ENCODE data around the gene RAP1GAP. TPM values are rescaled to one million over a fixed set of nuclear protein-coding genes. Genes with fewer than 3 reads are reported as not detected.

RAP1GAP gene
- total RNA-seq, 1 donor from 2014 or later = 14.7 TPM

DNA sequence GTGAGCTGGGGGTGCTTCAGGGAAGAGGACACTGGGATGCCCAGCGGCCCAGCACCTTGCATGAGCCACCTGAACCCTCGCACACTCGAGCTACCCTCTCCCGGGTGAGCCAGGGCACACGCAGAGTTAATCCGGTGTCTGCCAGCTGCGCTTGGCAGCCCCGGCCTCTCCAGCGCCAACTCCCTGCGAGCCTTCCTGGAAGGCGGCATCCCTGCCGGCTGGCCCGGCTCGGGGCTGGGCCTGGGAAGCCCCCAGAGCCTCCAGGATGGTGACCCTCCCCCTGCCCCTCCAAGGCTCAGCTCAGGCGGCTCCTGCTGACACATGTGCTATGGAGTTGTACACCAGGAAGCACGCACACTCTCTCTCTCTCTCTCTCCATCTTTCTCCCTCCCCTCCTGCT is 48.7 kb downstream of the RAP1GAP start:
- ATAC-seq (no peak), DNase-seq (ENCODE audit: low spot score) (no peak)
- intact Hi-C loops (cut with DNase I) = no loop called here

DNA sequence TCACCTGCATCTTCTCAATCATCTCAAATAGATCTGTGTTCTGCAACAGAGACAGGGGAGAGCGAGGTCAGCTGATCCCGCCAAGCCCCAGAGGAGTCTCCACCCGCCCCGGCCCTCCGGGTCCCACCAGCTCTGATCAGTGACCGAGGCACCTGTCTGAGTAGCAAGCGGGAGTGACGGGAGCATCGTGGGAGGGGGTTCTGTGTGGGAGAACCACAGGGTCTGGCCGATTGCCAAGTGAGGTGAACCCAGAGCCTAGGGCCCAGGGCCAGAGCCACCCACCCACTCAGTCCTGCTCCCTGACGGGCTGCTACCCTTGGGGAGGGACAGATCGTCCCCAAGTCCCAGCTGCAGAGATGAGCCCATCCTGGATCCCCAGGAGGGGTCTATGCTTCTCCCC is 49.1 kb downstream of the RAP1GAP start:
- ATAC-seq (no peak), DNase-seq (ENCODE audit: low spot score) (no peak)
- intact Hi-C loops (cut with DNase I) = no loop called here

DNA sequence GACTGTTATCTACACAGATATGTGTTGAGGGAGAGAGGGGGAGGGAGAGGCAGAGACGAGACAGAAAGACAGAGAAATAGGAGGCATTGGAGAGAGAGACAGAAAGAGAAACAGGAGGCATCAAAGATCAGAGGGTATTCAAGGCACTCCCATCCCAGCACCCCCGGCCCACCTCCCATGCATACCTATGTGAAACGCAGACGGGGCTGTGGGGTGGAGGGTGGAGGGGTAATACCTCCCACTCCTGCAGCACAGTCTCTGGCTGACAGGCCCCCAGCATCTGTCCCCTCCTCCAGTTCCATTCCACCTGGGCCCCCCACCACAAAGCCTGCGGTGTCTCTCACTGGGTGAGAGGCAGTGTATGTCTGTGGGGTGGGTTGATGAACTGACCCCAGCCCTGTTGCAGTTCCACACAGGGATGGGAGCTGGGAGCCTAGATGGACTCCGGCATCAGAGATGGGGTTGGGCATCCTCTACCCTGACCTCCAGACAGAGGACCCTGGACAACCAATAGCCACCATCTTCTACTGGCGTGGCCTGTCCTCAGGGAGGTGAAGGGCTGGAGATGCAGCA is 49.7 kb downstream of the RAP1GAP start:
- intact Hi-C loops (cut with DNase I) = no loop called here
- DNase-seq (ENCODE audit: low spot score) (no peak), ATAC-seq (no peak)

- intact Hi-C loops (cut with DNase I) = no loop called here
- ATAC-seq (no peak), DNase-seq (ENCODE audit: low spot score) (no peak)
Measured at GRCh38 chr1:21618561-21619374, 50.4 kb downstream of the RAP1GAP start.

- DNase-seq (ENCODE audit: low spot score) (no peak), ATAC-seq (no peak)
- intact Hi-C loops (cut with DNase I) = no loop called here
Measured at GRCh38 chr1:21618059-21618458, 51.1 kb downstream of the RAP1GAP start.

GRCh38 chr1:21617126-21617738 is 51.9 kb downstream of the RAP1GAP start:
- no peak for ATAC-seq
- intact Hi-C loops (cut with DNase I) = no loop called here
- DNase-seq (ENCODE audit: low spot score) = no peak

DNA sequence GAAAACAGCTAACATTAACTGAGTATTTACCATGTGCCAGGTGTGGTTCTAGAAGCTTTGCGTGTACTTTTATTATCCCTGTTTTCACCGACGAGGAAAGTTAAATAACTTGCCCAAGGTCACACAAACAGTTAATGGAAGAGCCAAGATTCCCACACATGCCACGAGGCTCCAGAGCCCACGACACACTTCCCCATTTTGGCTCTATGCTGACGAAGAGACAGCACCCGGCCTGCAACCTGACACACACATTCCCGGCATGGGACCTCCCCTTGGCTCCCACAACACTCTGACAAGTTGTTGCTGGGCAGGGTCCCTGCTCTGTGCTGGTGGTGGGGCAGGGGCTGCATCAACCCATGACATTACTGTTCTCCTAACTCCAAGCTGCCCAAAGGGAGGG is 52.8 kb downstream of the RAP1GAP start:
- ATAC-seq (no peak), DNase-seq (ENCODE audit: low spot score) (no peak)
- intact Hi-C loops (cut with DNase I) = no loop called here

DNA sequence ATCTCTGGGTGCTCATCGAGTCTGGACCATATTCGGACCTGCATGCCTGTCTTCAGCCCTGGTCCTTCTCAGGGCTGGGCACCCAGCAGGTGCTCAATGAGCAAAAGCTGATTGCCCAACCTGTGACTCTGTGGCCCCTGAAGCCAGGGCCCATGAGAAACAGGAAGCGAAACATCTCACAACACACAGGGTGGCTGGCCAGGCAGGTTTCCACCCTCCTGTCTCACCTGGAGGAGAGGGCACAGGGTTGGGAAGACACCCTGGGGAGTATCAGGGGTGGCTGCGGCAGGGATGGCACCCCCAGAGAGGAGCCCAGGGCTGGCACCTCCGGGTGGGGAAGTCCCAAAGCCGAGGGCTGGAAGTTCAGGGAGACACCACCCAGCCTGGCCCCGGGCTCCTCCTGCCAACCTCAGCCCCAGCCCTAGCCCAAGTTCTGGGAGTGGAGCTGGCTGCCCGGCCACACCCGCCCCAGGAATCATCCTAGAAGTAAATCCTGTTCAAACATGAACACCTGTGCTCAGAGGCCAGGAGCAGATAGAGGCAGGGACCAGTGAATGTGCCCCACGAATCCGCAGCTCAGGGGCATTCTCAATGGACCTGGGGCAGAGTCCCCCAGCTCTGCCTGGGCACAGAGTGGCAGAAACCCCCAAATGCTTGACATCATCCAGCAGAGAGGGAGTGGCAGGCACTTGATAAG is 54.6 kb downstream of the RAP1GAP start:
- intact Hi-C loops (cut with DNase I) = no loop called here
- DNase-seq (ENCODE audit: low spot score) (no peak), ATAC-seq (no peak)

DNA sequence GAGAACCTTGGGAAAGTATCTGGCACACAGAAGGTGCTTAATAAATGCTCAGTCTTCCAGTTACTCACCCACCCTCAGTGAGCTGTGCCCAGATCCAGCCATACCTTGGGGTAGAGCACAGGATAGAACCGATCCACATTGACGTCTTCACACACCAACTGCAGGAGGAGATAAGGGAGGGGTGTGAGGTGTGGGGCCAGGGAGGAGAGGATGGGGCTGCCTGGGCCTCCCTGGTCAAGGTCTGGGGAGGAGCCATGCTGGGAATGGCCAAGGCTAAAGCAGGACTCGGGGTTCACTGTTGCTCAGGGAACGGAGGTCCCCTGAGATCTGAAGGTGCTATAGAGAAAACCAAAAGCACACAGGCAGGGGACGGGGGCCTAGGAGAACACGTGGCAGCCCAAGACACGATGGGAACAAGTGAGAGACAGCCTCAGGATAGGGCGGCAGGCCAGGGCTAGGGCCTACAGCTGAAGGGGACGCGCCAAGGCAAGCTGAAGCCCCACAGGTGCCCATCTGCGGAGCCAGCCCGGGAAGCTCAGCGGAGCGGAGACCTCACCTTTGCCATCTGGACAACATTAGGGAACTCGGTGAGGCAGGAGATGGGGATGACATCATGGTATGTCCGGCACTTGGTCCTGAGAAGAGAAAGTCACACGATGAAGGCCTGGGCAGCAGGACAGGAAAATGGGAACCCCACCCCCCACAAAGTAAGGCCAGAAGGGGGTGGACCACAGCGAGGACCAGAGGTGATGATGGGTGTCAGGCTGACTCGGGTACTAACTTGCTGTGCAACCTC is 55.9 kb downstream of the RAP1GAP start:
- ATAC-seq (no peak), DNase-seq (ENCODE audit: low spot score) (no peak)
- intact Hi-C loops (cut with DNase I) = no loop called here

DNA sequence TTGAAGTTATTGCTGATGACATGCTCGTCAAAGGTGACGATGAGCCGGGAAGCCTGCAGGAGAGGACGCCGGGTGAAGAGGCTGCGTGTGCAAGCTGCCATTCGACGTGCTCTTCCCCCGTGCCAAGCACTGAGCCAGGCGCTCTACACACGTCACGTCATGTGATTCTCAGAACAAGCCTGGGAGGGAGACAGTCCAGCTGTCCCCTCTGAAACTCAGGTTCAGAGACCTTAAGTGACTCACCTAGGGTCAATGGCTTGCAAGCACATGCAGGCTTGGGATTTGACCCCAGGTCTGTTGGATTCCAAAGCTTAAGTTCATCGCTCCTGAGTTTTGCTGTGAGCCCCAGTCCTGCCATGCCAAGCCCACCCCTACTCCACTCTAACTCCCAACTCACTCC is 57.1 kb downstream of the RAP1GAP start:
- no peak for DNase-seq (ENCODE audit: low spot score)
- intact Hi-C loops (cut with DNase I) = no loop called here
- no peak for ATAC-seq

GRCh38 chr1:21610989-21611785 is 58.0 kb downstream of the RAP1GAP start:
- ATAC-seq (no peak), DNase-seq (ENCODE audit: low spot score) (no peak)
- intact Hi-C loops (cut with DNase I) = no loop called here

DNA sequence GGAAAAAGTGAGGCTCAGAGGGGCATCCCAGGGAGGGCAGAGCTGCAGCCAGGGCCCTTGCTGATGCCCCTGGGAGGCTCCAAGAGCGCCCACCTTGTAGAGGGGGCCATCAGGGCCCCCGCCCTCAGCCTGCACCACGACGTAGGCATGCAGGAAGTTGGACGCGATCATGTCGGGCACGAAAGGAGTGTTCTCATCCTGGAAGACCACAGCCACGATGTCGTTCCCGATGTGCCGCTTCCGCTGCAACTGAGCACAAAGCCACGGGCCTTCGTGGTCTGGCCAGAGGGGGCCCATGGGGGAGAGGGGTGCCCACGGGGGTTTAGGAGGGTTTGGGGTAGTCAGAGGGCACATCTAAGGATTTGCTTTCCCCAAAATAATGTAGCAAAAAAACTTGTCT is 59.1 kb downstream of the RAP1GAP start:
- intact Hi-C loops (cut with DNase I) = no loop called here
- DNase-seq (ENCODE audit: low spot score) (no peak), ATAC-seq (no peak)

- no peak for ATAC-seq
- intact Hi-C loops (cut with DNase I) = no loop called here
Measured at GRCh38 chr1:21608798-21609197, 60.4 kb downstream of the RAP1GAP start.

DNA sequence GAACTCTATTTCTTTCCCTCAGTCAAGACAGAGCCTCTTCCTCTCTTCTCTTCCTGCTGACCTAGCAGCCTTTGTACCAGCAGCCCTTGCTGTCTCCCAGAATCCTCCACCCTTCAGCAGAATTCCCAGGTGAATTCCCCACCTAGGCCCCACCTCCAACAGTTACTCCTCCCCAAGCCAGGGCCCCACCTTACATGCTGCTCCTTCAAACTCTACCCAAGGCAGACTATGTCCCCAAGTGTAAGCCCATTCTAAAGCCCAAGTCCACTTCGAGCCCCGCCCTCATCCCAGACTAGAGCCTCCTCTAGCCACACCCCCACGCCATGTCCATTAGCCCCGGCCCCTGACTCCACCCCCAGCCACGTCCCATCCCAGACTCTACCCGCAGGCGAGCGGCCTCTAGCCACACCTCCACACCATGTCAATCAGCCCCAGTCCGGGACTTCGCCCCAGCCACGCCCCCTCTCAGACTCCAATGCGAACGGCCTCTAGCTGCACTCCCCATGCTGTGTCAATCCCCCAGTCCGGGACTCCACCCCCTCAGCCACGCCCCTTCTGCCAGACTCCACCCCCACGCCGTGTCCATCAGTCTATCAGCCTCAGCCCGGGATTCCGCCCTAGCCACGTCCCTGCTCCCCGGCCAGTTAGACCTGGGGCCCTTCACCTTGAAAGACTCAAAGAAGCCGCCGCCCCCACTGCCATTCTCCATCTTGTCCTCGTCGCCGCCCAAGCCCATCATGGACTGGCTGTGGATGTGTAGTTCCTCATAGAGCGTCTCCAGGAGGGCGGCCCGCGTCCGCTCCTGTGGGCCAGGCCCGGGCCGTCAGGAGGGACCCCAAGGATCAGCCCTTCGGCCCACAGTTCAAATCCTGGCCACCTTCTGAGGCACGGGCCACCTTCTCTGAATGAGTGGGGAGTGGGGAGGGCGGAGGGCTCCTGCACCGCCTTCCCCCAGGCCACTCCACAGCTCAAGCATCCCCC is 61.3 kb downstream of the RAP1GAP start:
- intact Hi-C loops (cut with DNase I) = no loop called here
- ATAC-seq = peak; percentile 93
- DNase-seq (ENCODE audit: low spot score) = peak; percentile 90

More at GRCh38 chr1:21608798-21609197, 60.4 kb downstream of the RAP1GAP start:
- DNase-seq (ENCODE audit: low spot score) = no peak

- no peak for DNase-seq (ENCODE audit: low spot score)
- intact Hi-C loops (cut with DNase I) = no loop called here
- ATAC-seq = no peak
Measured at GRCh38 chr1:21605964-21606705, 63.0 kb downstream of the RAP1GAP start.

DNA sequence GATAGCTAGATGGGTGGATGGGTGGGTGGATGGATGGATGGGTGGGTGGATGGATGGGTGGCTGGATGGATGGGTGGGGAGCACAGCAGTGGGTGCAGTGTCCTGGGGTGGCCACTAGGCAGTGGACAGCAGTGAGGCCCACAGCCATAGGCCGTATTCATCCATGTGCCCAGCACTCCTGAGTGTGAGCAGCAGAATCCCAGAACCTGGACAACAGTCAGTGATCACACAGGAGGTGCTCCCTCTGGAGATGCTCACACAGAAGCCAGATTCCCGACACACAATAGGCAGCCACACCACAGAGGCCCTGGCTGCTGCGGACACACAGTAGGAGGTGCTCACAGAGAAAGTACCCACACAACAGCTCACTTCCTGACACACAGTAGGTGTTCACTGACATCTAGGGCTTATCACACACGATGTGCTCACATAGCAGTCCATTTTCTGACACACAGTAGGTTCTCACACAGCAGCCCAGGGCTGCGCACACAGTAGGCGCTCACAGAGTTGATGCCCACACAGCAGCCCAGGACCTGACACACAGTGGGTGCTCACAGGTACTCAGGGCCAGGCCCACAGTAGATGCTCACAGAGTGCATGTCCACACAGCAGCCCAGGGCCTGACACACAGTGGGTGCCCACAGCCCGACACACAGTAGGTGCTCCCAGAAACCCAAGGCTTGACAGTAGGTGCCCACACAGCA is 64.0 kb downstream of the RAP1GAP start:
- no peak for ATAC-seq
- intact Hi-C loops (cut with DNase I) = no loop called here
- no peak for DNase-seq (ENCODE audit: low spot score)

Data from sciatic nerve (tissue), 2 donors.